Neural cell (in vitro differentiated cells): Measurements from ENCODE around the gene CRY2. TPM values are rescaled to one million over a fixed set of nuclear protein-coding genes. Genes with fewer than 3 reads are reported as not detected.

Experiments used
- H2AFZ ChIP-seq: fragments of 200-600, 300-800 bp; sonication (generic), shearing (Covaris generic); 2 replicates; pipeline ENCODE4 v1.6.0; 2014; ENCODE audit warnings: low read depth, mild to moderate bottlenecking, antibody characterized with exemption, low read length, moderate library complexity
- H3F3A ChIP-seq: fragments of 200-600 bp; shearing (Covaris generic); 2 replicates; pipeline ENCODE4 v1.6.1; 2016; ENCODE audit warnings: mild to moderate bottlenecking, moderate library complexity, mixed read lengths, antibody characterized with exemption, low read length; ENCODE audit not compliant: insufficient read depth, poor library complexity, severe bottlenecking
- H3K27ac ChIP-seq: fragments of 200-600, 300-800 bp; sonication (generic), shearing (Covaris generic); 2 replicates; pipeline ENCODE4 v1.5.1; 2014; ENCODE audit warnings: mild to moderate bottlenecking, low read length, moderate library complexity
- H3K27me3 ChIP-seq: fragments of 300-800, 200-600 bp; sonication (generic), shearing (Covaris generic); 2 replicates; pipeline ENCODE4 v1.6.0; 2014; ENCODE audit warnings: mild to moderate bottlenecking, low read depth, low read length, moderate library complexity; ENCODE audit not compliant: insufficient read depth
- H3K36me3 ChIP-seq: fragments of 300-800, 200-600 bp; sonication (generic), shearing (Covaris generic); 2 replicates; pipeline ENCODE4 v1.5.1; 2014; ENCODE audit warnings: mild to moderate bottlenecking, antibody characterized with exemption, low read length, moderate library complexity; ENCODE audit not compliant: insufficient read depth
- H3K4me2 ChIP-seq: fragments of 300-800, 200-600 bp; sonication (generic), shearing (Covaris generic); 2 replicates; pipeline ENCODE4 v1.6.0; 2014; ENCODE audit warnings: mild to moderate bottlenecking, low read length
- H3K4me3 ChIP-seq: fragments of 300-800, 200-600 bp; sonication (generic), shearing (Covaris generic); 2 replicates; pipeline ENCODE4 v1.5.1; 2014; ENCODE audit warnings: mild to moderate bottlenecking, low read length, moderate library complexity
- H3K79me2 ChIP-seq: fragments of 200-600 bp; shearing (Covaris generic); replicated peaks from 2 replicates; pipeline ENCODE4 v1.6.0; 2014; ENCODE audit warnings: mild to moderate bottlenecking, low read length, moderate library complexity; ENCODE audit not compliant: insufficient read depth
- H3K9ac ChIP-seq: fragments of 300-800, 200-600 bp; sonication (generic), shearing (Covaris generic); 2 replicates; pipeline ENCODE4 v1.6.1; 2016; ENCODE audit warnings: mild to moderate bottlenecking, low read length, mixed read lengths
- H3K9me2 ChIP-seq: fragments of 200-600 bp; shearing (Covaris generic); 2 replicates; pipeline ENCODE4 v1.6.1; 2016; ENCODE audit warnings: mild to moderate bottlenecking, low read length, mixed read lengths; ENCODE audit not compliant: insufficient read depth
- H3K9me3 ChIP-seq: fragments of 200-600, 300-800 bp; sonication (generic), shearing (Covaris generic); 2 replicates; pipeline ENCODE4 v1.6.1; 2016; ENCODE audit warnings: mild to moderate bottlenecking, mixed run types, low read length, moderate library complexity, mixed read lengths
- H4K20me1 ChIP-seq: fragments of 200-600 bp; shearing (Covaris generic); 2 replicates; pipeline ENCODE4 v1.6.1; 2016; ENCODE audit warnings: mild to moderate bottlenecking, mixed run types; ENCODE audit not compliant: insufficient read depth
- EP300 ChIP-seq: fragments of 450-650 bp; conservative IDR thresholded peaks from 2 replicates; pipeline ENCODE4 v1.6.1; 2014; ENCODE audit warnings: antibody characterized with exemption, mild to moderate bottlenecking, moderate library complexity; ENCODE audit not compliant: poor library complexity, severe bottlenecking
- EZH2 ChIP-seq: fragments of 200-600, 300-800 bp; shearing (Covaris generic), sonication (generic); IDR thresholded peaks from 2 replicates; pipeline ENCODE4 v1.6.1; 2014; ENCODE audit warnings: antibody characterized with exemption, low read length, borderline replicate concordance, mild to moderate bottlenecking; ENCODE audit not compliant: insufficient read depth, poor library complexity, severe bottlenecking
- MXI1 ChIP-seq: fragments of 450-650 bp; conservative IDR thresholded peaks from 2 replicates; pipeline ENCODE4 v1.6.1; 2014; ENCODE audit warnings: antibody characterized with exemption, mild to moderate bottlenecking; ENCODE audit not compliant: poor library complexity, severe bottlenecking
- POLR2AphosphoS5 ChIP-seq: IDR thresholded peaks from 2 replicates; pipeline ENCODE4 v1.6.1; 2012
- RAD21 ChIP-seq: fragments of 450-650 bp; conservative IDR thresholded peaks from 2 replicates; pipeline ENCODE4 v1.6.1; 2014; ENCODE audit warnings: antibody characterized with exemption, mild to moderate bottlenecking, moderate library complexity
- REST ChIP-seq: IDR thresholded peaks from 2 replicates; pipeline ENCODE4 v1.6.1; 2012; ENCODE audit warnings: borderline replicate concordance
- SMC3 ChIP-seq: fragments of 450-650 bp; conservative IDR thresholded peaks from 2 replicates; pipeline ENCODE4 v1.6.1; 2014; ENCODE audit warnings: antibody characterized with exemption, mild to moderate bottlenecking, moderate library complexity; ENCODE audit not compliant: poor library complexity
- TAF1 ChIP-seq: IDR thresholded peaks from 2 replicates; pipeline ENCODE4 v1.6.1; 2012; ENCODE audit warnings: low read depth
- polyA plus RNA-seq: library from polyadenylated mRNA; depleted of rRNA; stranded (reverse); fragments of >200 nt; gene quantifications from 2 replicates; pipeline ENCODE4 v1.2.3, GENCODE V29; 2014
- TF ChIP-seq, protein P1 (sequence below): fragments of 450-650 bp; IDR thresholded peaks from 2 replicates; pipeline ENCODE4 v1.5.1; 2014; ENCODE audit warnings: antibody characterized with exemption, mild to moderate bottlenecking, moderate library complexity; ENCODE audit not compliant: poor library complexity, severe bottlenecking

CRY2 gene
- polyA plus RNA-seq, 1 donor from 2014 or later = 27.8 TPM

DNA sequence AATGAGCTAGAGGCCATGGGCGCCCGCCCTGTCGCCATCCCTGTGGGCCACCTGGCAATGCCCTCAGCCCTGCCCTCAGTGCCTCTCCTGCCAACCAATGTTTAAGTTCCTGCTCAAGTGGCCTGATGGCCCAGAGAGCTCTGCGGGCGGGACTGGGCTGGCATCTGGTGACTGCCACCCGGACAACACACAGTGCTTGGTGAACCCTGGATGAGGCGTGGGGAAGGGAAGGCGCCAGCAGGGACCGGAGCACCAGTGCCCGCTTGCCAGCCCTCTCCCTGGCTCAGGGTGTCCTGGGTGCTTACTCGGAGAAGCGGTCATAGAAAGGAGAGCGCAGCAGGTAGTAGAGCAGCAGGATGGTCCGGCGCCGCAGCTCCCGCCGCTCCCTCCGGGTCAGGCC lies 66.2 kb downstream of the CRY2 start:
- no peak overlapping the region for H3K4me3 ChIP-seq
- H3K9me3 ChIP-seq = no peaks in the 10 kb centered on the region
- H3K4me2 ChIP-seq = no peak overlapping the region
- H3K36me3 ChIP-seq = no peaks in the 10 kb centered on the region
- no peaks in the 10 kb centered on the region for H3K27me3 ChIP-seq
- H4K20me1 ChIP-seq = no peaks in the 10 kb centered on the region
- H3K27ac ChIP-seq = no peak overlapping the region
- no peak overlapping the region for H3K9ac ChIP-seq
- TF ChIP-seq, protein P1, sequence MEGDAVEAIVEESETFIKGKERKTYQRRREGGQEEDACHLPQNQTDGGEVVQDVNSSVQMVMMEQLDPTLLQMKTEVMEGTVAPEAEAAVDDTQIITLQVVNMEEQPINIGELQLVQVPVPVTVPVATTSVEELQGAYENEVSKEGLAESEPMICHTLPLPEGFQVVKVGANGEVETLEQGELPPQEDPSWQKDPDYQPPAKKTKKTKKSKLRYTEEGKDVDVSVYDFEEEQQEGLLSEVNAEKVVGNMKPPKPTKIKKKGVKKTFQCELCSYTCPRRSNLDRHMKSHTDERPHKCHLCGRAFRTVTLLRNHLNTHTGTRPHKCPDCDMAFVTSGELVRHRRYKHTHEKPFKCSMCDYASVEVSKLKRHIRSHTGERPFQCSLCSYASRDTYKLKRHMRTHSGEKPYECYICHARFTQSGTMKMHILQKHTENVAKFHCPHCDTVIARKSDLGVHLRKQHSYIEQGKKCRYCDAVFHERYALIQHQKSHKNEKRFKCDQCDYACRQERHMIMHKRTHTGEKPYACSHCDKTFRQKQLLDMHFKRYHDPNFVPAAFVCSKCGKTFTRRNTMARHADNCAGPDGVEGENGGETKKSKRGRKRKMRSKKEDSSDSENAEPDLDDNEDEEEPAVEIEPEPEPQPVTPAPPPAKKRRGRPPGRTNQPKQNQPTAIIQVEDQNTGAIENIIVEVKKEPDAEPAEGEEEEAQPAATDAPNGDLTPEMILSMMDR = no peak
- TF ChIP-seq REST = no peak
- TF ChIP-seq POLR2AphosphoS5 = no peak
- no peak for TF ChIP-seq MXI1
- TF ChIP-seq TAF1 = no peak
- no peak for TF ChIP-seq SMC3
- no peak for TF ChIP-seq RAD21
- H3K9me2 ChIP-seq = no peaks in the 10 kb centered on the region
- no peak overlapping the region for H2AFZ ChIP-seq
- H3F3A ChIP-seq = peaks cover 7% of the 10 kb centered on the region
- peaks cover 6% of the 10 kb centered on the region for H3K79me2 ChIP-seq

DNA sequence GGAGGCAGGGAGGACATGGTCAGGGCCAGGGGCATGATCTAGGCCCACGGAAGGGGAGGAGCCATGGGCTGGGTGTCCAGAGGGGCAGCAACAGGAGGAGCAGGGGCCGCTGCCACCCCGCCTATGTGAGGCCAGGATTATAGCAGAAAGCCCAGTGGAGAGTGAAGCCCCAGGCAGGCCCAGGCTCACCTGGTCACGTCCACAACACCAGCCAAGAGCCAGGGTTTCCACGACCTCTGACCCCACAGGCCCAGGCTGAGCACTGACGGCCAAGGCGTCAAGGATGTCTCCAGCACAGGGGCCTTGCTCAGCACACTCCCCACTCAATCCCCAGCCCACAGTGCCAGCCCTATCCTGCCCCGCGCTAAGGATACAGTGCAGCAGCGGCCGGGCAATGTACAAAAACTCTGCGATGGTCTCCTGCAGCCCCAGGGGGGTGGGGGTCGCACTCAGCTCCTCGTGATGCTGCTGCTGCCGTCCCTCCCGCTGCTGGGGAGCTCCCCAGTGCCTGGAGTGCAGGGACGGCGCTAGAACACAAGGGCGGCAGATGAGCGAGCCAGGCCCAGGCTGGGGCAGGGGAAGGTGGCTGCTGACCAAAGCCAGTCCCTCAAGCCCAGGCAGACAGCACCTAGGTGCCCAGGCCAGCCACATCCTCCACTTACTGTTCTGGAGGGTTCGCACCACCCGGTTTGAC lies 66.8 kb downstream of the CRY2 start:
- Histone ChIP-seq H3K27me3 (no peaks in the 10 kb centered on the region), H3K79me2 (peaks cover 6% of the 10 kb centered on the region), H3K4me3 (no peak overlapping the region), H2AFZ (no peak overlapping the region), H3K9me2 (no peaks in the 10 kb centered on the region), H3K36me3 (no peaks in the 10 kb centered on the region), H3K9ac (no peak overlapping the region), H3K4me2 (no peak overlapping the region), H3K27ac (no peak overlapping the region), H4K20me1 (no peaks in the 10 kb centered on the region), H3K9me3 (no peaks in the 10 kb centered on the region), H3F3A (peaks cover 8% of the 10 kb centered on the region)
- TF ChIP-seq POLR2AphosphoS5 (no peak), EP300 (no peak), REST (no peak), RAD21 (no peak), MXI1 (no peak), SMC3 (no peak), EZH2 (no peak), TAF1 (no peak)
- TF ChIP-seq, protein P1 = no peak
